Activated B cell treated with CpG ODN at 0.5 μM for 24 hours (primary cell): ENCODE data around the gene GCHFR. TPM values are rescaled to one million over a fixed set of nuclear protein-coding genes. Genes with fewer than 3 reads are reported as not detected.

Experiments used
- ATAC-seq: fragments of 200-7000 bp; cut with Tn5 transposase; one replicate; pipeline ENCODE4 v1.10.0; 2021; ENCODE audit warnings: low read depth, mild to moderate bottlenecking, moderate library complexity
- CTCF ChIA-PET: fragments of 350-600 bp; sonication (Branson Sonifier 250); formaldehyde crosslinking; loops from one replicate; lab custom pipeline; 2021; ENCODE audit warnings: antibody characterized with exemption; lab: Charles Lee
- POLR2A ChIA-PET: fragments of 350-600 bp; sonication (Branson Sonifier 250); formaldehyde crosslinking; loops from one replicate; lab custom pipeline; 2021; ENCODE audit warnings: antibody characterized with exemption; lab: Charles Lee
- DNase-seq: peaks from one replicate; pipeline ENCODE4 v3.0.0; 2022
- H3K27ac Mint-ChIP-seq: one replicate; pipeline ENCODE4 v1.8.0; 2020; ENCODE audit warnings: mixed read lengths
- H3K27me3 Mint-ChIP-seq: one replicate; pipeline ENCODE4 v1.8.0; 2021; ENCODE audit warnings: mixed read lengths
- H3K36me3 Mint-ChIP-seq: one replicate; pipeline ENCODE4 v1.8.0; 2021; ENCODE audit warnings: low read depth, mixed read lengths
- H3K4me1 Mint-ChIP-seq: one replicate; pipeline ENCODE4 v1.8.0; 2021; ENCODE audit warnings: mixed read lengths
- H3K4me3 Mint-ChIP-seq: one replicate; pipeline ENCODE4 v1.8.0; 2020; ENCODE audit warnings: mild to moderate bottlenecking, mixed read lengths
- H3K9me3 Mint-ChIP-seq: one replicate; pipeline ENCODE4 v1.8.0; 2020; ENCODE audit warnings: mixed read lengths
- intact Hi-C: fragments of 100-400 bp; cut with micrococcal nuclease; formaldehyde crosslinking; loops from one replicate; pipeline ENCODE4 v1.15.1; 2024
- total RNA-seq: library from RNA; stranded (reverse); gene quantifications from 2 replicates; pipeline ENCODE4 v1.2.3, GENCODE V29; 2022
- TF ChIP-seq, protein P1 (sequence below): fragments of 200-600 bp; IDR thresholded peaks from one replicate; pipeline ENCODE4 v1.8.0; 2022; ENCODE audit warnings: antibody characterized with exemption, mild to moderate bottlenecking

Gene GCHFR
- total RNA-seq, 1 donor from 2014 or later: 21.1 TPM

DNA sequence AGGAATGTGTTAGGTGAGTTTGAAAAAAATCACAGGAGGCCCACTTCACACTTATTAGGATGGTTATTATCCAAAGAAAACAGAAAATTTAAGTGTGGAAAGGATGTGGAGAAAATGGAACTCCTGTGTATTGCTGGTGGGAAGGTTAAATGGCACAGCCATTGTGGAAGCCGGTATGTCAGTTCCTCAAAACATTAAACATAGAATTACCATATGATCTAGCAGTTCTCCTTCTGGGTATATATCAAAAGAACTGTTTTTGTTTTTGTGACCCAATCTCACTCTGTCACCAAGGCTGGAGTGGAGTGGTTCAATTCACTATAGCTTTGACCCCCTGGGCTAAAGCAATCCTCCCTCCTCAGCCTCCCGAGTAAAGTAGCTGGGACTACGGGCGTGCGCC, 32.6 kb downstream of the GCHFR start:
- DNase-seq: no peak
- TF ChIP-seq, protein P1, sequence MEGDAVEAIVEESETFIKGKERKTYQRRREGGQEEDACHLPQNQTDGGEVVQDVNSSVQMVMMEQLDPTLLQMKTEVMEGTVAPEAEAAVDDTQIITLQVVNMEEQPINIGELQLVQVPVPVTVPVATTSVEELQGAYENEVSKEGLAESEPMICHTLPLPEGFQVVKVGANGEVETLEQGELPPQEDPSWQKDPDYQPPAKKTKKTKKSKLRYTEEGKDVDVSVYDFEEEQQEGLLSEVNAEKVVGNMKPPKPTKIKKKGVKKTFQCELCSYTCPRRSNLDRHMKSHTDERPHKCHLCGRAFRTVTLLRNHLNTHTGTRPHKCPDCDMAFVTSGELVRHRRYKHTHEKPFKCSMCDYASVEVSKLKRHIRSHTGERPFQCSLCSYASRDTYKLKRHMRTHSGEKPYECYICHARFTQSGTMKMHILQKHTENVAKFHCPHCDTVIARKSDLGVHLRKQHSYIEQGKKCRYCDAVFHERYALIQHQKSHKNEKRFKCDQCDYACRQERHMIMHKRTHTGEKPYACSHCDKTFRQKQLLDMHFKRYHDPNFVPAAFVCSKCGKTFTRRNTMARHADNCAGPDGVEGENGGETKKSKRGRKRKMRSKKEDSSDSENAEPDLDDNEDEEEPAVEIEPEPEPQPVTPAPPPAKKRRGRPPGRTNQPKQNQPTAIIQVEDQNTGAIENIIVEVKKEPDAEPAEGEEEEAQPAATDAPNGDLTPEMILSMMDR: no peak
- no peak for ATAC-seq
- intact Hi-C loops: no loop called here
- peaks cover 41% of the 10 kb centered on the region for H3K36me3 Mint-ChIP-seq
- POLR2A ChIA-PET: interaction anchor here (0.6 kb wide), 2 partner anchors 101 to 520 kb away, joined by 3 to 4 read pairs; no protein-coding TSS in a partner anchor
- H3K9me3 Mint-ChIP-seq: no peaks in the 10 kb centered on the region
- H3K27ac Mint-ChIP-seq: no peak overlapping the region
- no peak overlapping the region for H3K4me3 Mint-ChIP-seq
- peaks cover 7% of the 10 kb centered on the region for H3K4me1 Mint-ChIP-seq
- no peaks in the 10 kb centered on the region for H3K27me3 Mint-ChIP-seq
- CTCF ChIA-PET: no interaction called here

DNA sequence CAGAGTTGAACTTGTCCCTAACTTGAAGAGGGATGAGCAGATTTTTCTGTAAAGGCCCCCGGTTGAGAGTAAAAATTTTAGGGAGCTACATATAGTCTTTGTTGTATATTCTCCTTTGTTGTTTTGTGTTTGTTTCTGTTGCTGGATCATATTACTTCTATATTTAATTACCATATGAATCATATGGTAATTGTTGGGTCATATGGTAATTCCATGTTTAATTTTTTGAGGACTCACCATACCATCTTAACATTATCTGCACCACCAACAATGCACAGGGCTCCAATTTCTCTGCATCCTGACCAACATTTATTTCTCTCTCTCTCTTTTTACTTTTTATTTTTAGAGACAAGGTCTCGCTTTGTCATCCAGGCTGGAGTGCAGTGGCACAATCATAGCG, 35.7 kb downstream of the GCHFR start:
- CTCF ChIA-PET: no interaction called here
- H3K27me3 Mint-ChIP-seq: no peaks in the 10 kb centered on the region
- no peak for DNase-seq
- H3K4me1 Mint-ChIP-seq: peaks cover 13% of the 10 kb centered on the region
- POLR2A ChIA-PET: no interaction called here
- peaks cover 37% of the 10 kb centered on the region for H3K36me3 Mint-ChIP-seq
- no peak overlapping the region for H3K4me3 Mint-ChIP-seq
- TF ChIP-seq, protein P1: no peak
- H3K9me3 Mint-ChIP-seq: no peaks in the 10 kb centered on the region
- intact Hi-C loops: no loop called here
- H3K27ac Mint-ChIP-seq: no peak overlapping the region
- no peak for ATAC-seq

- CTCF ChIA-PET: interaction anchor here (0.7 kb wide), 1 partner anchor 272 kb away, joined by 3 read pairs; no protein-coding TSS in a partner anchor
- DNase-seq: no peak
- intact Hi-C loops: no loop called here
- Mint-ChIP-seq H3K4me3 (no peak overlapping the region), H3K9me3 (no peaks in the 10 kb centered on the region), H3K36me3 (peaks cover 42% of the 10 kb centered on the region), H3K4me1 (peaks cover 25% of the 10 kb centered on the region), H3K27me3 (no peaks in the 10 kb centered on the region), H3K27ac (no peak overlapping the region)
- ATAC-seq: no peak
- TF ChIP-seq, protein P1: no peak
- POLR2A ChIA-PET: interaction anchor here (0.6 kb wide), 1 partner anchor 213 kb away, joined by 10 read pairs; no protein-coding TSS in a partner anchor
These were observed 39.2 kb downstream of the GCHFR start for GRCh38 chr15:40803076-40803475.

- ChIA-PET POLR2A (interaction anchor here (0.6 kb wide), 1 partner anchor 711 kb away, joined by 3 read pairs; no protein-coding TSS in a partner anchor), CTCF (no interaction called here)
- Mint-ChIP-seq H3K27me3 (no peaks in the 10 kb centered on the region), H3K4me3 (no peak overlapping the region), H3K27ac (no peak overlapping the region), H3K36me3 (peaks cover 36% of the 10 kb centered on the region), H3K9me3 (no peaks in the 10 kb centered on the region), H3K4me1 (peaks cover 31% of the 10 kb centered on the region)
- no peak for DNase-seq
- TF ChIP-seq, protein P1: no peak
- ATAC-seq: no peak
- intact Hi-C loops: no loop called here
These were observed 39.8 kb downstream of the GCHFR start for GRCh38 chr15:40803688-40804087.

GRCh38 chr15:40806672-40807027, 42.8 kb downstream of the GCHFR start:
- peaks cover 28% of the 10 kb centered on the region for H3K4me1 Mint-ChIP-seq
- no peak for ATAC-seq
- TF ChIP-seq, protein P1: no peak
- H3K27me3 Mint-ChIP-seq: no peaks in the 10 kb centered on the region
- ChIA-PET POLR2A (interaction anchor here (0.6 to 2.1 kb wide), 11 partner anchors 15 to 237 kb away, joined by 3 to 17 read pairs (median 3); partner anchors contain the start of genes C15orf62, CHAC1, RAD51 and RPUSD2), CTCF (interaction anchor here (1.5 to 2.0 kb wide), 3 partner anchors 9 to 88 kb away, joined by 3 to 7 read pairs (median 5); partner anchors contain the start of gene VPS18)
- H3K9me3 Mint-ChIP-seq: no peaks in the 10 kb centered on the region
- no peak for DNase-seq
- intact Hi-C loops: loop anchor here (1.0 to 2.0 kb wide), 11 partner anchors 37 to 646 kb away; partner anchors contain the start of genes BAHD1, BUB1B, C15orf62 and CCDC32
- H3K36me3 Mint-ChIP-seq: peaks cover 34% of the 10 kb centered on the region
- peak overlapping the region; percentile 99 for H3K4me3 Mint-ChIP-seq
- peak overlapping the region; percentile 100 for H3K27ac Mint-ChIP-seq
